Femur (tissue), 1 donor: ENCODE results near the gene TNXB.
"Not testable (repeated sequence)": the region's sequence is repeated elsewhere in the genome, so short reads cannot be mapped to it uniquely, and the experiment has no call there.

Experiments used
- DNase-seq: peaks from one replicate; pipeline ENCODE4 v3.0.0-alpha.2; 2017

The TNXB gene

DNA sequence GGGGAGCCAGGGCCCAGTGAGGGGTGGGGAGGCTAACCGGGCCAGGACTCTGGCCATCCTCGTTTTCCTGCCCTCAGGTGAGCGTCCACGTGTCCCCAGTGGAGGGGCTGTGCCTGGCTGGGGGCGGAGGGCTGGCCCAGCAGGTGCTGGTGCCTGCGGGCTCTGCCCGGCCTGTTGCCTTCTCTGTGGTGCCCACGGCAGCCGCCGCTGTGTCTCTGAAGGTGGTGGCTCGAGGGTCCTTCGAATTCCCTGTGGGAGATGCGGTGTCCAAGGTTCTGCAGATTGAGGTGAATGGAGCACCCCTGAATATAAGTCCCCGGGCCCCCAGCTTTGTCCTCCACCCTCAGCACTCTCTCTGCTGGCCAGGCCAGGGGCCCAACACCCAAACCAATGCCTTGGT lies 114.7 kb downstream of the TNXB start:
- not testable (repeated sequence) for DNase-seq
